Measurements from ENCODE around the gene ZCCHC24. TPM values are rescaled to one million over a fixed set of nuclear protein-coding genes. Genes with fewer than 3 reads are reported as not detected.

Gene ZCCHC24
- total and polyA plus RNA-seq, 2 donors (not counting 3 experiments of a cell fraction or from before 2014, with no cell fraction given): 5.2 to 8.4 TPM

DNA sequence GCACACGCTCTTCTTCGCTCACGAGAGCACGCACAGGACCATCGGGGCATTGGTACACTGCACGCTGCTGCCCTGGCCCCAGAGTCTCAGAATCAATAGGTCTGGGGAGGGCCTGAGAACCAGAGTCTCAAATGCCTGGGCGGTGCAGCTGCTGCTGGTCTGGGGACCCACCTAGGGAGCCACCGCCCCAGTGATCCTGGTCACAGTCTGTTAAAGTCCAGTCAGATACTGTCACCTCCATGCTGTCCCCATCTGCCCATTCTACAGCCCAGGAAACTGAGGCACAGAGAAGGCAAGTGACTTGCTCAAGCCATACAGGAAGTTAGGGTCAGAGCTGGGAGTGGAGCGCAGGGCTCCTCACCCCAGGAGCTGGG lies 38.0 kb downstream of the ZCCHC24 start:
- Histone ChIP-seq H3K4me3 (replicated peaks in 1 of 3; ENCODE audit: insufficient read depth in 1 of 3, low read depth in 1 of 3, low read length in 3 of 3) (no peak overlapping the region), H3K4me1 (ENCODE audit: control insufficient read depth, extremely low read depth, insufficient read depth, low read length) (peaks cover 14% of the 10 kb centered on the region), H4K20me1 (replicated peaks; ENCODE audit: control insufficient read depth, extremely low read depth, insufficient read depth, low read length) (no peaks in the 10 kb centered on the region), H3K27me3 (ENCODE audit: control insufficient read depth in 2 of 2, insufficient read depth in 2 of 2, low read length in 2 of 2) (no peaks in the 10 kb centered on the region), H3K9ac (replicated peaks; ENCODE audit: extremely low read depth, insufficient read depth, low read length) (no peak overlapping the region), H3K4me2 (ENCODE audit: insufficient read depth, low read length) (no peak overlapping the region), H2AFZ (ENCODE audit: low read depth, low read length) (no peak overlapping the region), H3K79me2 (ENCODE audit: control insufficient read depth, insufficient read depth, low read length) (no peaks in the 10 kb centered on the region), H3K27ac (ENCODE audit: insufficient read depth, low read depth, low read length) (no peak overlapping the region), H3K9me3 (replicated peaks; ENCODE audit: control insufficient read depth, insufficient read depth, low read length) (no peaks in the 10 kb centered on the region), H3K9me1 (replicated peaks; ENCODE audit: control insufficient read depth, extremely low read depth, insufficient read depth, low read length) (no peaks in the 10 kb centered on the region), H3K36me3 (ENCODE audit: control insufficient read depth in 2 of 2, extremely low read depth in 1 of 2, insufficient read depth in 2 of 2, low read length in 2 of 2) (no peaks in the 10 kb centered on the region)
- FAIRE-seq (no peak), DNase-seq (ENCODE audit: low read depth, low spot score) (no peak)
- no TSS peak for BruUV-seq (replicated peaks)
- ChIA-PET POLR2A (no interaction called here), CTCF (interaction anchor here (0.6 to 1.1 kb wide), 2 partner anchors 33 to 60 kb away, joined by 3 read pairs; no protein-coding TSS in a partner anchor)
- dilution Hi-C loops (cut with MboI; ENCODE audit: extremely low pct_ligation_motif_present, low sequenced_read_pairs): no loop called here
- no peak for TF ChIP-seq POLR2A (IDR thresholded peaks at IDR 0.05; ENCODE audit: low read depth, low read length)
- TF ChIP-seq, protein P1, sequence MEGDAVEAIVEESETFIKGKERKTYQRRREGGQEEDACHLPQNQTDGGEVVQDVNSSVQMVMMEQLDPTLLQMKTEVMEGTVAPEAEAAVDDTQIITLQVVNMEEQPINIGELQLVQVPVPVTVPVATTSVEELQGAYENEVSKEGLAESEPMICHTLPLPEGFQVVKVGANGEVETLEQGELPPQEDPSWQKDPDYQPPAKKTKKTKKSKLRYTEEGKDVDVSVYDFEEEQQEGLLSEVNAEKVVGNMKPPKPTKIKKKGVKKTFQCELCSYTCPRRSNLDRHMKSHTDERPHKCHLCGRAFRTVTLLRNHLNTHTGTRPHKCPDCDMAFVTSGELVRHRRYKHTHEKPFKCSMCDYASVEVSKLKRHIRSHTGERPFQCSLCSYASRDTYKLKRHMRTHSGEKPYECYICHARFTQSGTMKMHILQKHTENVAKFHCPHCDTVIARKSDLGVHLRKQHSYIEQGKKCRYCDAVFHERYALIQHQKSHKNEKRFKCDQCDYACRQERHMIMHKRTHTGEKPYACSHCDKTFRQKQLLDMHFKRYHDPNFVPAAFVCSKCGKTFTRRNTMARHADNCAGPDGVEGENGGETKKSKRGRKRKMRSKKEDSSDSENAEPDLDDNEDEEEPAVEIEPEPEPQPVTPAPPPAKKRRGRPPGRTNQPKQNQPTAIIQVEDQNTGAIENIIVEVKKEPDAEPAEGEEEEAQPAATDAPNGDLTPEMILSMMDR (IDR thresholded peaks at IDR 0.05; ENCODE audit: extremely low read depth in 1 of 2, insufficient read depth in 1 of 2, low read depth in 1 of 2, low read length in 2 of 2): no peak
- TF ChIP-seq GATA2 (IDR thresholded peaks at IDR 0.05; ENCODE audit: insufficient read depth, insufficient read length, low read depth, low read length): no peak
- intact Hi-C loops (cut with micrococcal nuclease): no loop called here

DNA sequence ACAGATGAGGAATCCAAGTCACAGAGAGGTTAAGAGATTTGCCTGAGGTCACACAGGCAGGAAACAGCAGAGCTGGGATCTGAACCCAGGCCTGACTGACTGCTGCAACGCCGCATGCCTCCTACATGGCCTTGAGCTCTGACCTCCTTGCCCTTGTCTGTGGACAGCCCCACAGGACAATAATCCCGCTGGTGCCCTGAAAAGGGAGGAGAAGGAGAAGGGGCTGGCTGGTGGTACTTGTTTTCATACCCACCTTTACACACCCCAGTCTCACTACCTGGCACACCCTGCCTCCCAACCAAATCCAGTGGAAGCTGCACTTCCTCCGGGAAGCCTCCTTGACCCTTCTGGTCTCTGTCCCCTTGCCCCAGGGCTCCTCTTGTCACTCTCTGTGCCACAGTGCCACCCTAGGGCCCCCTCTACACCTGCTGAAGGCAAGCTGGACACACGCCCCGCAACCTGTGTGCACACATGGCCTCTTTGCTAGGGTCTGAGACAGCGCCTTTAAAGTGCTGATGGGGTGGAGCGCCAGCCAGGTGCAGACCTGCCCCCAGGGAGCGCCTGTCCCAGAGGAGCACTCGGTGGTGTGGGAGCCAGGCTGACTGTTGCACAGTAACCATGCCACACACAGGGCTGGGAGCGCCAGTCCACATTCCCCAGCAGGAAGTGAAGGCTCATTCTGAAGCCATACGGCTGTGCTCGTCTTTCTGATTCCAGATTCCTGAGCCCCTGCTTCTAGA lies 38.6 kb downstream of the ZCCHC24 start:
- DNase-seq (ENCODE audit: low read depth, low spot score) (no peak), FAIRE-seq (no peak)
- no peaks in the 10 kb centered on the region for H3K27me3 ChIP-seq (ENCODE audit: control insufficient read depth in 2 of 2, insufficient read depth in 2 of 2, low read length in 2 of 2)
- TF ChIP-seq POLR2A (IDR thresholded peaks at IDR 0.05; ENCODE audit: low read depth, low read length) (no peak), GATA2 (IDR thresholded peaks at IDR 0.05; ENCODE audit: insufficient read depth, insufficient read length, low read depth, low read length) (no peak), FOS (IDR thresholded peaks at IDR 0.05; ENCODE audit: borderline replicate concordance, insufficient read depth, low read length) (no peak), MYC (IDR thresholded peaks at IDR 0.05; ENCODE audit: low read depth, low read length) (no peak), JUN (IDR thresholded peaks at IDR 0.05; ENCODE audit: borderline replicate concordance, insufficient read depth, insufficient read length, low read depth) (no peak), POLR2AphosphoS5 (IDR thresholded peaks at IDR 0.05; ENCODE audit: insufficient read depth, low read depth, low read length) (no peak), EZH2 (IDR thresholded peaks at IDR 0.05; ENCODE audit: borderline replicate concordance, low read depth, low read length, severe bottlenecking) (no peak)
- TF ChIP-seq, protein P2, sequence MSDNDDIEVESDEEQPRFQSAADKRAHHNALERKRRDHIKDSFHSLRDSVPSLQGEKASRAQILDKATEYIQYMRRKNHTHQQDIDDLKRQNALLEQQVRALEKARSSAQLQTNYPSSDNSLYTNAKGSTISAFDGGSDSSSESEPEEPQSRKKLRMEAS (IDR thresholded peaks at IDR 0.05; ENCODE audit: insufficient read depth, insufficient read length): no peak
- TF ChIP-seq, protein P1 (IDR thresholded peaks at IDR 0.05; ENCODE audit: extremely low read depth in 1 of 2, insufficient read depth in 1 of 2, low read depth in 1 of 2, low read length in 2 of 2): no peak
- no peaks in the 10 kb centered on the region for H3K9me3 ChIP-seq (replicated peaks; ENCODE audit: control insufficient read depth, insufficient read depth, low read length)
- H2AFZ ChIP-seq (ENCODE audit: low read depth, low read length): no peak overlapping the region
- H3K4me1 ChIP-seq (ENCODE audit: control insufficient read depth, extremely low read depth, insufficient read depth, low read length): peaks cover 14% of the 10 kb centered on the region
- no peak overlapping the region for H3K4me3 ChIP-seq (replicated peaks in 1 of 3; ENCODE audit: insufficient read depth in 1 of 3, low read depth in 1 of 3, low read length in 3 of 3)
- CTCF ChIA-PET: interaction anchor here (1.1 to 1.2 kb wide), 2 partner anchors 32 to 61 kb away, joined by 3 read pairs; no protein-coding TSS in a partner anchor
- H3K9ac ChIP-seq (replicated peaks; ENCODE audit: extremely low read depth, insufficient read depth, low read length): no peak overlapping the region
- no peak overlapping the region for H3K4me2 ChIP-seq (ENCODE audit: insufficient read depth, low read length)
- no peaks in the 10 kb centered on the region for H3K36me3 ChIP-seq (ENCODE audit: control insufficient read depth in 2 of 2, extremely low read depth in 1 of 2, insufficient read depth in 2 of 2, low read length in 2 of 2)
- no peak overlapping the region for H3K27ac ChIP-seq (ENCODE audit: insufficient read depth, low read depth, low read length)
- intact Hi-C loops (cut with micrococcal nuclease): no loop called here
- no TSS peak for BruUV-seq (replicated peaks)
- H4K20me1 ChIP-seq (replicated peaks; ENCODE audit: control insufficient read depth, extremely low read depth, insufficient read depth, low read length): no peaks in the 10 kb centered on the region
- H3K9me1 ChIP-seq (replicated peaks; ENCODE audit: control insufficient read depth, extremely low read depth, insufficient read depth, low read length): no peaks in the 10 kb centered on the region
- H3K79me2 ChIP-seq (ENCODE audit: control insufficient read depth, insufficient read depth, low read length): no peaks in the 10 kb centered on the region
- dilution Hi-C loops (cut with MboI; ENCODE audit: extremely low pct_ligation_motif_present, low sequenced_read_pairs): no loop called here
- POLR2A ChIA-PET: no interaction called here

Measured in endothelial cell of umbilical vein (primary cell).